Non-pigmented ciliary epithelial cell (primary cell): ENCODE data around the gene EXOC3L1.

Experiments
- DNase-seq: peaks from one replicate; pipeline ENCODE4 v3.0.0-alpha.2; 2010; ENCODE audit warnings: low read depth

Gene EXOC3L1

GRCh38 chr16:67180166-67180565, 9.8 kb downstream of the EXOC3L1 start:
- no peak for DNase-seq

DNA sequence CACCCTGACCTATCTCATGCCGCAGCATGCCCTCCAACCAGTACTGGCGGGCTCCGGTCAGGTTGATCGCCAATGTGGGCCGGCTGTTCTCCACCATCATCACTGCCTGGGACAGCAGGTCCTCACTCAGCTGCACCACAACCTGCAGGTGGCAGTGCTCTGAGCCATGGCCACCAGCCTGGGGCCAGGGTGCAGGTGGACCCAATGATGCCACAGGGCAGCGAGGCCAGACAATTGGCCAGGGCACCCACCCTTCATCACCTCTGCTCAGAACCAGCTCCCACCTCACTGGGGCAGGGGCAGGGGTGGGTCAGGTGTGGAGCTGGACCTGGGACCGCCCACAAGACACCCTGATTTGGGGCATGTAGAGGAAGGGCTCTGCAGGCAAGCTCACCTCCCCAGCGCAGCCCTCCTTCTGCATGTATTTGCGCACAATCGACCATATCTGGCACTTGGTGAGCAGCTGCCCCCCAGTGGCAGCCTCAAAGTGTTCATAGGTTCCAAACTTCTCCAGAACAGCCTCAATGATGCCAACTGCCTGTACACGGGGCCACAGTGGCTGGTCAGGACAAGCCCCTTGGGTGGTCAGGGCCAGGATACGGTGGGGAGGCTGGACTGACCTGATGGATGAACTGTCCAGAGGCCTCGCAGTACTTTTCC, 10.4 kb downstream of the EXOC3L1 start:
- no peak for DNase-seq

GRCh38 chr16:67177743-67178699, 11.9 kb downstream of the EXOC3L1 start:
- no peak for DNase-seq

- DNase-seq: no peak
Observed at GRCh38 chr16:67176662-67177061, 13.3 kb downstream of the EXOC3L1 start.

- no peak for DNase-seq
Observed at GRCh38 chr16:67174706-67175231, 15.2 kb downstream of the EXOC3L1 start.

DNA sequence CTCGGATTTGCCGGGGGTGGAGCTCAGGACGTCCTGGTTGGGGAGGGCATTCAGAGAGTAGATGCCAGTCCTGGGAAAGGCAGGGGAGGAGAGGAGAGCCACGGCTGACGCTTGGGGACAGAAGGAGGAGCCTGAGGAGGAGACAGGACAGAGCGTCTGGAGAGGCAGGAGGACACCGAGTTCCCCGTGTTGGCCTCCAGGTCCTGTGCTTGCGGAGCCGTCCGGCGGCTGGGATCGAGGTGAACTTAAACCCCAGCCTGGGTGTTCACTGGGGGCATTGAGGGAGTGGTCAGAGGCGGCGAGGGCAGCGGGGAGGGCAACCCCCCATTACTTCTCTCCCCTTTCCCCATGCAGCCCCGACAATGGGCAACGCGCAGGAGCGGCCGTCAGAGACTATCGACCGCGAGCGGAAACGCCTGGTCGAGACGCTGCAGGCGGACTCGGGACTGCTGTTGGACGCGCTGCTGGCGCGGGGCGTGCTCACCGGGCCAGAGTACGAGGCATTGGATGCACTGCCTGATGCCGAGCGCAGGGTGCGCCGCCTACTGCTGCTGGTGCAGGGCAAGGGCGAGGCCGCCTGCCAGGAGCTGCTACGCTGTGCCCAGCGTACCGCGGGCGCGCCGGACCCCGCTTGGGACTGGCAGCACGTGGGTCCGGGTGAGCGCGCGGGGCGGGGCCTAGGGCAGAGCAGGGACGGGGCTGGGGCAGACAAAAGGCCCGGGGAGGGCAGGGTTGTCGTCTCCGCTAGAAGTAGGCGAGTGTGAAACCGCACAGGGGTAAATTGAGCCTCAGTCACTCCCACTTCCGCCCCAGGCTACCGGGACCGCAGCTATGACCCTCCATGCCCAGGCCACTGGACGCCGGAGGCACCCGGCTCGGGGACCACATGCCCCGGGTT, 15.9 kb downstream of the EXOC3L1 start:
- DNase-seq: no peak

DNA sequence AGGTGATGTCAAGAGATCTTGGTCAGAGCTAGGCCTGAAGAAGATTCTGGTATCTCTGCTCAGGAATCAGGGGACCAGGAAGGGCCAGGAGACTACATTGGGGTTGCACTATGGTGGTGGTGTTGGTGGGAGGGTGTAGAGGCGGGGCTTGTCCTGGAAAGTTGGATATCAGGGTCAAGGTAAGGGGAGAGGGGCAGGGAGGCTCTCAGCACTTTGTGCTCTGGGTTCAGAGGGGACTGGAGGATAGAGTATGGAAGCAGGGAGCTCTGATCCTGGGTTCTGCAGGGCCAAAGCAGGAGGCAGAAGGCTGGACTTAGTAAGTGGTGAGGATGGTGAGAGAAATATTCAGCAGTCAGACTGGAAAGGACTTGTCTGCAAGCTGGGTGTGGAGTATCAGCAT, 16.6 kb downstream of the EXOC3L1 start:
- DNase-seq: no peak

- DNase-seq: no peak
Observed at GRCh38 chr16:67170949-67171649, 18.8 kb downstream of the EXOC3L1 start.

- DNase-seq: no peak
Observed at GRCh38 chr16:67170168-67170948, 19.6 kb downstream of the EXOC3L1 start, which contains the start of gene NOL3. NOL3 (plus strand) TSS chr16:67170538.

DNA sequence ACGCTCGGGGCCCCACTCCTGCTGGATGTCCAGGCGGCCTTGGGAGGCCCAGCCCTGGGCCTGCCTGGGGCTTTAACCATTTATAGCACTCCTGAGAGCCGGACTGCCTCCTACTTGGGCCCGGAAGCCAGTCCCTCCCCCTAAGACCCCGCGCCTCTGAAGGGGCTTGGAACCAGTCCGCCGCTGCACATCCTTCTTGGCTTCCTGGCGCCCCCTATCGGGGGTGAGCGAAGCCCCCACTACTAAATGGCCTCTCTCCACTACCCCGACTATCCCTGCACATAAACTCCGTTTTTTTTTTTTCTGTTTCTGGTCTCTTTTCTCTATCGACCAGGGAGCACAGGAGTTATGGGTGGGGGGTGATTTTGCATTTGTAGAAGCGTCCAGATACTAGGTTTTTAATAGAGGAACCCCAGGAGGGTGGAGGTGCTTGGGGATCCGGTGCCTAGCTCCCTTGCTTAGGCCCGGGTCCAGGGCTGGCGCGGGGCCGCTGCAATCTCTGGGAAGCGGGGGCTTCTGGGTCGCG, 20.2 kb downstream of the EXOC3L1 start:
- DNase-seq: no peak

DNA sequence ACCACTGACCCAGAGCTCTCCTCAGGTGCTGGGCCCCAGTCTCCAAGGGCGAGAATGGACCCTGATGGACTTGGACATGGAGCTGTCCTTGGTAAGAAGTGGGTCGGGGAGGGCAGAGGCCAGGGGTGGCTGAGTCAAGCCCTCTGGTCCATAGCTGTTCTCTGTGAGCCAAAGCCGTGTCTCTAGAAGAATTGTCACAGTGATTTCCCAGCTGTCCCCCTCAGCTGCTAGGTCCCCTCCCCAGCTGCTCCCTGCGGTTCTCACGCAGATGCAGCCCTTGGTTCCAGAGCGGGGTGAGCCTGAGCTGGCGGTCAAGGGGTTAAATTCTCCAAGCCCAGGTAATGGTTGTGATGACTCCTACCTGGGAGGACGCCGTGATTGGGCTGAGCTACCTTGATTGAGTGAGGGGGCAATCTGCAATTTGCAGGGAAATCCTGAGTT, 20.9 kb downstream of the EXOC3L1 start:
- no peak for DNase-seq

DNA sequence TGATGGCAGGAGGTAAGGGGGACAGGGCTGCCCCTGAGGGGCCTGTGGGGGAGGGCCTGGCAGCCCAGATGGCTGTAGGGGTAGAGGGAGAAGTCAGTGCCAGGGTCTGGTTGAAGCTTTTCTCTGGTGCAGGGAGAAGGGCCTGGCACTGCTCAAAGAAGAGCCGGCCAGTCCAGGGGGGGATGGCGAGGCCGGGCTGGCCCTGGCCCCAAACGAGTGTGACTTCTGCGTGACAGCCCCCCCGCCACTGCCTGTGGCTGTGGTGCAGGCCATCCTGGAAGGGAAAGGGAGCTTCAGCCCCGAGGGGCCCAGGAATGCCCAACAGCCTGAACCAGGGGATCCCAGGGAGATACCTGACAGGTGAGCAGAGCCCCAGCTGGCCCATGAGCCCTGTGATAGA, 22.3 kb downstream of the EXOC3L1 start:
- no peak for DNase-seq

DNA sequence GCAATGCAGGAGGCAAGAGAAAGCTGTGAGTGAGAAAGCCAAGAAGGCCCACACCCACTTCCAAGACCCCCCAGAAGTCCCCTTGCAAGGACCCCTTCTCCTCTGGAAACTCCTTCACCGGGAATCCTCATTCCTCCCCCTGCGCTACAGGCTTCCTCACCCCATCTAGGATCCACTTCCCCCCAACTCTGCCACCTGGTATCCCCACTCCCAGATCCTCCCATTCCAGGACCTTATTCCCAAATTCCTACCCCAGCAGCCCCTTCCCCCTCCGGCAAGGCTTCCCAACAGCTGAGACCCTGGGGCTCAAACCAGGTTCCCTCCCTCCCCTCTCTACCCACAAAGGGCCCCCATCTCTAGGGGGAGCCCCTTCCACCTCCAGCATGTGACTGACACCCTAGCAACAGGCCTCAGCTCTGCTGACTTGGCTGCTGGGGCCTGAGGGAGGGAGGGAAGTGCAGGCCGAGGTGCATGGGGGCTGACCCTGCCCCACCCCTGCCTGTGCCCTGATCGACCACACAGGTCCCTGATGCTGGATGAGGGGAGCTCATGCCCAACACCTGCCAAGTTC, 23.3 kb downstream of the EXOC3L1 start:
- DNase-seq: no peak

DNA sequence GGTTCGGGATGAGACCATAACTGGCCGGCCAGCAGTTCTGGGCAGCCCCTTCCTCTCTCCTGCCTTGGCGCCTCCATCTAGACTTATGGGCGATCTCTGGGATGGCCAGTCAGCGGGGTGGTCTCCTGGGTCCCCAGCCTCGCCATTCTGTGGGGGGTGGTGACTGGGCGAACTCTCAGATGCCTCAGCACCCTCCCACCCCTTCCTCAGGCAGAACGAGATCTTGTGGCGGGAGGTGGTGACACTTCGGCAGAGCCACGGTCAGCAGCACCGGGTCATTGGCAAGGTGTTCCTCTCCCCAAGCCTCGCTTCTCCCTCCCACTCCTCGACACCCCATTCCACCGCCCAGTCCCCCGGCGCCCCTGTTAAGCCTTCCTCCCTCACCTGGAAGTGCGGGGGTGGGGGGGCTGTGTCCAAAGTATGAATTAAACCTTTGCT, 23.8 kb downstream of the EXOC3L1 start:
- DNase-seq: no peak

- DNase-seq: no peak
Observed at GRCh38 chr16:67165121-67166078, 24.5 kb downstream of the EXOC3L1 start.

DNA sequence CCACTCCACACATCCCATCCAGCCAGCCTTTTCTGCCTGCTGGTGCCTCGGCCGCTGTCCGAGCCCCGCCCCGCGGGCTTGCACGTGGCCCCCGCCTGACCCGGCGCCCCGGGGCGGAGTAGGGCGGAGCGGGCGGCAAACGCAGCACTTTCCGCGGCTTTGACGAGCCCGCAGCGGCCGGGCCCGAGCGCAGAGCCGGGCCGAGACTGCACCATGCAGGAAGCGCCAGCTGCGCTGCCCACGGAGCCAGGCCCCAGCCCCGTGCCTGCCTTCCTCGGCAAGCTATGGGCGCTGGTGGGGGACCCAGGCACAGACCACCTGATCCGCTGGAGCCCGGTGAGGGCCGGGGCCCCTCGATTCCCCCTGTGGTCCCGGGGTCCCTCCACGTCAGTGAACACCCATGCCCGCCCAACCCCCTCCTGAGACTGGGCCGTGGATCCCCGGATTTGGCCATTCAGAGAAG, 25.3 kb downstream of the EXOC3L1 start, which contains the start of gene HSF4:
Gene HSF4, plus strand, starts transcription at position 147 of the 463 bp plus-strand sequence. Its CDS starts 67 bp downstream, at position 214.
- no peak for DNase-seq

GRCh38 chr16:67163999-67164558, 25.9 kb downstream of the EXOC3L1 start:
- DNase-seq: no peak
